GM12872 (cell line): ENCODE results near the gene EI24.

Source experiments
- TF ChIP-seq, protein P1 (sequence below): IDR thresholded peaks from 3 replicates; pipeline ENCODE4 v1.5.1; 2011; ENCODE audit warnings: low read depth, mild to moderate bottlenecking, low read length, moderate library complexity; ENCODE audit not compliant: insufficient read depth

Gene EI24

DNA sequence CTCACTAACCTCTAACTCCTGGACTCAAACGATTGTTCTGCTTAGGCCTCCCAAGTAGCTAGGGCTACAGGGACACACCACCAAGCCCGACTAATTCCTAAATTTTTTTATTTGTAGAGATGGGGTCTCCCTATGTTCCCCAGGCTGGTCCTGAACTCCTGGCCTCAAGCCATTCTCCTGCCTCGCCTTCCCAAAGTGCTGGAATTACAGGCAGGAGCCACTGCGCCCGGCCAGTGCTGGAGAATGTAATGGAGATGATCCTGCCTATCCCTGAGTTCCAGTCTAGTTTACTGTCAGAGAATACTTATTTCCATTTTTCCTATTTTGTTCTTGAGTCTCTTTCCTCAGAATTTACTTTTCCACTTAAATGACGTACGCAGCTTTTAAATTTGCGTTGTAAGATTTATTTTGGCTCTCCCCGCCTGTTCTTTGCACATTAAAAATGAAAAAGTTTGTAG, 55.5 kb downstream of the EI24 start, which contains the start of gene CHEK1:
Gene CHEK1, plus strand, starts transcription at position 408 of the 458 bp plus-strand sequence. CDS start 1,606 bp downstream, outside the sequence.
- TF ChIP-seq, protein P1, sequence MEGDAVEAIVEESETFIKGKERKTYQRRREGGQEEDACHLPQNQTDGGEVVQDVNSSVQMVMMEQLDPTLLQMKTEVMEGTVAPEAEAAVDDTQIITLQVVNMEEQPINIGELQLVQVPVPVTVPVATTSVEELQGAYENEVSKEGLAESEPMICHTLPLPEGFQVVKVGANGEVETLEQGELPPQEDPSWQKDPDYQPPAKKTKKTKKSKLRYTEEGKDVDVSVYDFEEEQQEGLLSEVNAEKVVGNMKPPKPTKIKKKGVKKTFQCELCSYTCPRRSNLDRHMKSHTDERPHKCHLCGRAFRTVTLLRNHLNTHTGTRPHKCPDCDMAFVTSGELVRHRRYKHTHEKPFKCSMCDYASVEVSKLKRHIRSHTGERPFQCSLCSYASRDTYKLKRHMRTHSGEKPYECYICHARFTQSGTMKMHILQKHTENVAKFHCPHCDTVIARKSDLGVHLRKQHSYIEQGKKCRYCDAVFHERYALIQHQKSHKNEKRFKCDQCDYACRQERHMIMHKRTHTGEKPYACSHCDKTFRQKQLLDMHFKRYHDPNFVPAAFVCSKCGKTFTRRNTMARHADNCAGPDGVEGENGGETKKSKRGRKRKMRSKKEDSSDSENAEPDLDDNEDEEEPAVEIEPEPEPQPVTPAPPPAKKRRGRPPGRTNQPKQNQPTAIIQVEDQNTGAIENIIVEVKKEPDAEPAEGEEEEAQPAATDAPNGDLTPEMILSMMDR: no peak

- TF ChIP-seq, protein P1: no peak
These were observed 56.0 kb downstream of the EI24 start for GRCh38 chr11:125625225-125625629.

DNA sequence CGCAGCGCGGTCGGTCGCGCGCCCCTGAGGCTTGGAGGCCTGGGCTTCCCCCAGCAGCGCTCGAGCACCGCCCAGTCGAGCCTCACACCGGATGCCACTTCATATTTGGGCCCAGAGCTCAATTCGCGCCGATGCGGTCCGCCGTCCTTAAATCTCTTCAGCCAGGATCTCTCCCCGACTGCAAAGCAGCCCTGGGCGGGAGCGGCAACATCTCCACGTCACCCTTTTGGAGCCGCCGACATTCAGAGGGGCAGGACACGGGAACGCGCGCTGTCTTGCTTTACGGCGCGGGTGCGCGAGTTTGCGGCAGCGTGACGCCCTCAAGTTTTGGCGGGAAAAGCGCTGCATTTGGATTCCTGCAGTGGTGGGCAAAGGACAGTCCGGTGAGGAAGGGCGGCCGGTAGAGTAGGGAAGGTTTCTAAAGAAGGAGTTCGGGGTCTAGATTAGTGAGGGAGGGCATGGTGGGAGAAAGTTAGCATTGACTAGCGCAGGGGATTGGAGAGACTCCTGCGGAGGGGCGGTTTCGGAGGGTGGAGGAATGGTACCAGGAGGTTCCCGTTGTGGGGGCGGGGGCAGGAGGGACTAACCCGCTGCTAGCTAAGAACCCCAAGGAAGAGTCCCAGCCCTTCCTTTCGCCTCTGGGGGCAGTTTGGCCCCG, 56.5 kb downstream of the EI24 start:
- TF ChIP-seq, protein P1: no peak

DNA sequence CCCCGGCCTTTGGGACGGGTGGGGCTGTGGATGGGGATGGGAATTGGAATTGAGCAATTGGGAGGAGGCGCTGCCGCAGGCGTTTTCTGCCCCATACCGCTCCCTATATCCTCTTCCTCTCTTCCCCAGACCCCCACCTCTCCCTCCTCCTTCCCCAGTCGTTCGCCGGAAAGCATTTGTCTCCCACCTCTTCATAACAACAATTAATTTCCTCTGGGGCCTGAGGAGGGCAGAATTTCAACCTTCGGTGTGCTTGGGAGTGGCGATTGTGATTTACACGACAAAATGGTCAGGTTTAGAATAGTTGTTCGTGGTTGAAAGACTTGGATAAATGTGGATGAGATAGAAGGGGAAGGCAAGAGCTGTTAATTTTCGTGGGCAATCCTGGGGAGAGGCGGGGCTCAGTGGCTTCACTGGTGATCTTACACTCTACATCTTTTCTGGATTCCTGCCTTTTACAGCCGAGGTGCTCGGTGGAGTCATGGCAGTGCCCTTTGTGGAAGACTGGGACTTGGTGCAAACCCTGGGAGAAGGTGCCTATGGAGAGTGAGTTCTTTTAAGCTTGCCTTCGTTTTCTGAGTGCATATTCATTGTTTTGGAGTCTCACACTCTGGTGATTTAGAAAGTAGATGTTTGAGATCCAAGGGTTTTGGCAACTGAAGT, 57.1 kb downstream of the EI24 start:
- TF ChIP-seq, protein P1: peak; percentile 37; the same call in 1 of the 3 replicates

- TF ChIP-seq, protein P1: no peak
These were observed 58.1 kb downstream of the EI24 start for GRCh38 chr11:125627236-125627910.
